Measurements from ENCODE around the gene GRHL3.

The GRHL3 gene

DNA sequence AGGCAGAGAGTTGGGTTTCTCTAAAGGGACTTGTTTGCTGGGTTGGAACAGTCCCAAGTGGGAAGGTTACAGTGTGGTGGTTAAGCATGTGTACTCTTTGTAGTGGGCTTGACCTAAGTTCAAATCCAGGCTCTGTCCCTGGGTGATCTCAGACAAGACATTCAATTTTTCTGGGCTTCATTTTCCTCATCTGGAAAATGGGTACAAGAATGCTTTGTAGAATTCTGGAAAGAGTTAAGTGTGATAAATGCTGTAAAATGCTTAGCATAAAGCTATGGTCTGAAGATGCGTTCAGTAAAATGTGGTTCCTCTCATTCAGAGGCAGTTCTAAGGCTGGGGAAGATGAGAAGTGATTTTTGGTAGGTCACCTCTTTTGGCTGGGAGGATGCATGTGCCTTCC is 805 bp downstream of the GRHL3 start:
- Histone ChIP-seq H3K9me3 (ENCODE audit: low read length) (no peaks in the 10 kb centered on the region), H3K36me3 (ENCODE audit: insufficient read depth, low read length) (no peaks in the 10 kb centered on the region), H3K4me1 (ENCODE audit: insufficient read depth, low read length) (peaks cover 7% of the 10 kb centered on the region), H3K27me3 (ENCODE audit: control insufficient read depth in 1 of 2, insufficient read depth in 2 of 2, low read length in 2 of 2) (peaks cover 4 to 12% of the 10 kb centered on the region in 2 donors), H3K9ac (ENCODE audit: low read length) (no peak overlapping the region), H3K4me3 (ENCODE audit: low read depth in 1 of 2, low read length in 2 of 2) (no peak overlapping the region), H3K27ac (ENCODE audit: low read depth, low read length) (no peak overlapping the region)

DNA sequence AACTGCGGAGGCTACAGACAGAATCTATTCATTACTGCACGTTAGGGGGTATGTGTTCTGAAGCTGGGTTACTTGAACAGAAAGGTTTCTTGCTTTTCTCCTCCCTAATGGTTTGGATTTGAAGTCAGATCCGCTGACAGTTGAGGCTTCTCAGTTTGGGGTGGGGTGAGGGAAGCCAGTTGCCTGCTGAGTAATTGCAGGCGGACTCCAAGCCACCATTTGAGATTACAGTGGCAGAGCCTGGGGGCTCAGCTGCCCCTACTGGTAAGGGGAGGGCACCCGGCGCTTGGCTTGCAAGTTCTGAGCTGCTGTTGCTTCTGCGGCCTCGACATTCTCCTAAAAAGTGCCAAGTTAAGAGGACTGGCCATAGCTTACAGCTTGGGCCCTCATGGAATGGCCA is 2.0 kb downstream of the GRHL3 start:
- Histone ChIP-seq H3K4me1 (ENCODE audit: insufficient read depth, low read length) (peaks cover 7% of the 10 kb centered on the region), H3K9me3 (ENCODE audit: low read length) (no peaks in the 10 kb centered on the region), H3K27me3 (ENCODE audit: control insufficient read depth in 1 of 2, insufficient read depth in 2 of 2, low read length in 2 of 2) (peaks cover 4 to 12% of the 10 kb centered on the region in 2 donors), H3K27ac (ENCODE audit: low read depth, low read length) (no peak overlapping the region), H3K4me3 (ENCODE audit: low read depth in 1 of 2, low read length in 2 of 2) (peak overlapping the region in 1 of 2 donors; percentile 63), H3K9ac (ENCODE audit: low read length) (no peak overlapping the region), H3K36me3 (ENCODE audit: insufficient read depth, low read length) (no peaks in the 10 kb centered on the region)

DNA sequence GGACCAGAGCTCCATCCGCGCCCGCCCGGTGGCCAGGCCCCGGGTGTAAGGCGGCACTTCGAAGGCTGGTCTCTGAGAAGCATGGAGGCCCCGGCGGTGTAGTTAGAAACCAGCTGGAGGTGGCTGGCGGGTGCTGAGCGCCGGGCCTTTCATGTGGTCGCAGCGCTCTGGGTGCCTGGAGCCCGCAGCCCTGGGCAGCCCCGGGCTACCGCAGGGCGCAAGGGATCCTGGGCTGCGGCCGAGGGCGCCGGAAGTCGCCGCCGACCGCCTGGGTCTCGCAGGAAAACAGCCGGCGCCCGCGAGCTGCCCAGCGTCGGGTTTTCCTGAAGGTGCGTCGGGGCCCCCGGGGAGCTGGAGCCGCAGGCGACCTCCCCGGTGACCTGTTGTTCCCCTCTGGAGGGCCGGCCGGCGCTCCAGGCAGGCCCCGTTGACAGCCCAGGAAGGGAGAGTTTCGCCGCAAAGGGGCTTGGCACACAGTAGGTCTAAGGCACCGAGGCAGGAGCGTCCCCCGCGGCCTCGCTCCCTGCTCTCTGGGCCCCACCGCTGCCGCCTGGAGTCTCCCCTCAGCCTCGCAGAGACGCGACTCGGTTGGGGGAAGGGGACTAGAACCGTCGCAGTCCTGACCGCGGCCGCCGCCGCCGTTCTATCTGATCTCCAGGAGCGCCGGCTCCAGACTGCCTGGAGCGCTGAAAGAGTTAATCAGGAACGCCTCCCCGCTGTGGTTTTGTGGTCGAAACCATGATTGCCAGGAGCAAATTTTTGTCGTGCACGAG is 2.7 kb downstream of the GRHL3 start:
- Histone ChIP-seq H3K4me1 (ENCODE audit: insufficient read depth, low read length) (peaks cover 7% of the 10 kb centered on the region), H3K9ac (ENCODE audit: low read length) (no peak overlapping the region), H3K27me3 (ENCODE audit: control insufficient read depth in 1 of 2, insufficient read depth in 2 of 2, low read length in 2 of 2) (peaks cover 4 to 12% of the 10 kb centered on the region in 2 donors), H3K9me3 (ENCODE audit: low read length) (no peaks in the 10 kb centered on the region), H3K27ac (ENCODE audit: low read depth, low read length) (peak overlapping the region; percentile 13), H3K4me3 (ENCODE audit: low read depth in 1 of 2, low read length in 2 of 2) (peak overlapping the region; percentile 27 to 63), H3K36me3 (ENCODE audit: insufficient read depth, low read length) (no peaks in the 10 kb centered on the region)

DNA sequence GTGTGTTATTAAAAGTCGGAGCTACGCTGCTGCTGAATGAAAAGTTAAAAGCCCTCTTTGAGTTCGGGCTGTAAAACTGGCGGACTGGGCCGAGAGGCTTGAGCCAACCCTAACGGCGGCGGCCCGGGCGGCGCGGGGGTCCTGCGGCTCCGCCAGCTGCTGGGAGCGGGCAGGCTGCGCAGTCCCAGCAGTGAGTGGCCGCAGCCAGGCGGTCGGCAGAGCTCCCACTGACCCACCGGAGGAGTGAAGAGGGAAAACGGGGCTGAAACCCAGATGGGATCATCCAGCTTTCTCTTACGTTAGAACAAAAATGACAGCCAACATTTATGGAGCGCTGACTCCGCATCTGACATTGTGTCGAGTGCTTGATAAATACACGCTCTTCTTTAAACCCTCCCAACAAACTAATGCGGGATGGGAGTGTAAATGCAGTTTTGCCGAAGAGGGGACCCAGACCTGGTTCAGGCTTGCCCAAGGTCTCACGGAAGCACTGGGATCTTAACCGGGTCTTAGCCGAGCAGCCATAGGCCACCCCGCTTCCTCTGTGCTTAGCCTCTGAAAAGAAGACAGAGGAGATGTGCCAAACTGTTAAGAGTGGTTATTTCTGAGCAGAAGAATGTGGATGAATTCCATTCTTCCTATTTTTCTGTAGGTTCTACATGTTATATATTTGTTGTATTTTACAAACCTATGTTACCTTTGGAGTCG is 3.5 kb downstream of the GRHL3 start:
- Histone ChIP-seq H3K27ac (ENCODE audit: low read depth, low read length) (no peak overlapping the region), H3K27me3 (ENCODE audit: control insufficient read depth in 1 of 2, insufficient read depth in 2 of 2, low read length in 2 of 2) (peaks cover 4 to 12% of the 10 kb centered on the region in 2 donors), H3K9me3 (ENCODE audit: low read length) (no peaks in the 10 kb centered on the region), H3K9ac (ENCODE audit: low read length) (no peak overlapping the region), H3K36me3 (ENCODE audit: insufficient read depth, low read length) (no peaks in the 10 kb centered on the region), H3K4me3 (ENCODE audit: low read depth in 1 of 2, low read length in 2 of 2) (peak overlapping the region; percentile 27 to 63), H3K4me1 (ENCODE audit: insufficient read depth, low read length) (peaks cover 7% of the 10 kb centered on the region)

DNA sequence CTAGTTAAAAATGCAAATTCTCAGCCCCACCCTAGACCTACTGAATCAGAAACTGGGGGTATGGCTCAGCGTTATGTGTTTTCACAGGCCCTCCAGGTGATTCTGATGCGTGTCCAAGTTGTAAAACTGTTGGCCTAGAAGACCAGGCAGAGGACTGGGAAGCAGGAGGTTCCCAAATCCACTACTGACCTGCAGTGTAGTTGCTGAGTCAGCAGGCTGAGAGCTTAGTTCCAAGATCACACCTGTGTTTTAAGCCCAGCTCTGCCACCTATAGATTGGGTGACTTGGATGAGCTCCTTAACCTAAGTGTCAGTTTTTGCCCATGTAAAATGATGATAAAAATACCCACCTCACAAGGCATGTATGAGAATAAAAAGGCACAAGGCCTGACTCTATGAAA is 4.1 kb downstream of the GRHL3 start:
- no peak overlapping the region for H3K4me3 ChIP-seq (ENCODE audit: low read depth in 1 of 2, low read length in 2 of 2)
- H3K9me3 ChIP-seq (ENCODE audit: low read length): no peaks in the 10 kb centered on the region
- H3K27me3 ChIP-seq (ENCODE audit: control insufficient read depth in 1 of 2, insufficient read depth in 2 of 2, low read length in 2 of 2): peaks cover 4 to 10% of the 10 kb centered on the region in 2 donors
- no peak overlapping the region for H3K27ac ChIP-seq (ENCODE audit: low read depth, low read length)
- no peak overlapping the region for H3K9ac ChIP-seq (ENCODE audit: low read length)
- peaks cover 7% of the 10 kb centered on the region for H3K4me1 ChIP-seq (ENCODE audit: insufficient read depth, low read length)
- H3K36me3 ChIP-seq (ENCODE audit: insufficient read depth, low read length): no peaks in the 10 kb centered on the region

DNA sequence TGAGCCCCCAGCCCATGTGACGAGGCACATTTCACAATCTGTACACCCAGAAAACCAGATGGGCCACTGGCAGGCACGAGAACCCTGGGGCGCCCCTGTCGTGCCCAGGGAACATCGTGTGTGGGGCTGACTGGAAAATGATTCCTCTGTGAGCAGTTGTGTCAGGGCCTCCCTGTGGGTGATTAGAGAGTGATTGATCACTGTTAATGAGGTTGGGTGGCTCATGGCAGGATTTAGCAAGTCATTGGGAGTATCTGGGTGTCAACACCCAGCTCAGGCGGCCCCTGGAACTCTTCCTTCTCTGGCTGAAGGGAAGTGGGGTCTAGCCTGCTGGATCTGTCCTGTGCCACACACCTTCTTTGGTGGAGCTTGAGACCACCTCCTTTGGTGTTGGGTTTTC is 5.7 kb downstream of the GRHL3 start:
- H3K36me3 ChIP-seq (ENCODE audit: insufficient read depth, low read length): no peaks in the 10 kb centered on the region
- no peaks in the 10 kb centered on the region for H3K9me3 ChIP-seq (ENCODE audit: low read length)
- H3K27ac ChIP-seq (ENCODE audit: low read depth, low read length): no peak overlapping the region
- no peaks in the 10 kb centered on the region for H3K27me3 ChIP-seq (ENCODE audit: control insufficient read depth in 1 of 2, insufficient read depth in 2 of 2, low read length in 2 of 2)
- H3K4me3 ChIP-seq (ENCODE audit: low read depth in 1 of 2, low read length in 2 of 2): no peak overlapping the region
- no peak overlapping the region for H3K9ac ChIP-seq (ENCODE audit: low read length)
- H3K4me1 ChIP-seq (ENCODE audit: insufficient read depth, low read length): peaks cover 7% of the 10 kb centered on the region

DNA sequence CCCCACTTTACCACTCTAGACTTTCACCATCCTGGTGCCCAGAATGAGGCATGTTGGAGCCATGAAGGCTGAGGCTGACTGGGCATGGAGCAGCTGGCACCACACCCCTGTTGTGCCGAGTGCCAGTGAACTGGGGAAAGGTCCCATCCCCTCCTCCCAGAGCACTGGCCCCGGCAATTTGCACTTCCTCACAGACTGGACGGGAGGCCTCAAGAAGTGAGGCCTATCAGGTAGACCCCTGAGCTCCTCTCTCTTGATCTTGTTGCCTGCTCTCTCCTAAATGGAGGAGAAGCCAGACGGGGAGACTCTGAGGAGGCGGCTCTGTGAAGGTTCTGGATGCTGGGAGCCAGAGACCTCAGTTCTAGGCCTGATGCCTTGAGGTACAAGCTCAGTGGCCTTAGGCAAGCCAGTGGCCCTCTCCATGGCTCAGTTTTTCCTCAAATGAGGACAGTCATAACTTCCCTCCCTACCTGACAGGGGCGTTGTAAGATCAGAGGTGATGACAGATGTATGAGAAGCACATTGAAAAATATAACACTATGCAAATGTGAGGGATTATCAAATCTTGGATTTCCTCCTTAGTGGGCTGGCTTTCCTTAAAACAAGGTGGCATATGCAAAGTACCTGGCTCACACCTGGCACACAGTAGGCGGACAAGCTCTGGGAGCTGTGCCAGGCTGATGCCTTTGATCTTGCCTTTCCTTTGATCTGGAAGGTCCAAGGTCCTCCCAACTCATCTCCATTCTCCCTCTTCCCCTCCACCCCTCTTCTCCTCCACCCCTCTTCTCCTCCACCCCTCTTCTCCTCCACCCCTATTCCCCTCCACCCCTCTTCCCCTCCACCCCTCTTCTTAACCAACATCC is 6.7 kb downstream of the GRHL3 start:
- Histone ChIP-seq H3K9me3 (ENCODE audit: low read length) (no peaks in the 10 kb centered on the region), H3K4me3 (ENCODE audit: low read depth in 1 of 2, low read length in 2 of 2) (no peak overlapping the region), H3K9ac (ENCODE audit: low read length) (no peak overlapping the region), H3K27me3 (ENCODE audit: control insufficient read depth in 1 of 2, insufficient read depth in 2 of 2, low read length in 2 of 2) (no peaks in the 10 kb centered on the region), H3K4me1 (ENCODE audit: insufficient read depth, low read length) (peaks cover 7% of the 10 kb centered on the region), H3K27ac (ENCODE audit: low read depth, low read length) (no peak overlapping the region), H3K36me3 (ENCODE audit: insufficient read depth, low read length) (no peaks in the 10 kb centered on the region)

DNA sequence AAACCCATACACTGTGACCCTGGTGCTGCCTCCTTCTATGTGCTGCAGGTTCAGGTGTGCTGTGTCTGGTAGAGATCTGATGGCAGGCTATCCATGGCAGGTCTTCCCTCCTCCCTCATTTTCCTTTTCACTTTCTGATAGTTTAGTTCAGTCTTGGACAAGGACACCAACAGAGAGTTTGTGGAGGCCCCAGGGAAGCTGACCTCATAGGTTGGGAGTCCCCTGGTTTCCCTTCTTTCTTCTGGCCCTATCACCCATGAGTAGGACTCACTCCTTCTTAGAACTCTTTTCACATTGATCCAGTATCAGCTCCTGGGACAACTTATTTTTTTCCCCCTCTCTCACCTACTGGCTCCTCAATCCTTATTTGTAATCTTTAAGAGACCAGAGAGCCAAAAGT is 8.3 kb downstream of the GRHL3 start:
- Histone ChIP-seq H3K27ac (ENCODE audit: low read depth, low read length) (no peak overlapping the region), H3K27me3 (ENCODE audit: control insufficient read depth in 1 of 2, insufficient read depth in 2 of 2, low read length in 2 of 2) (no peaks in the 10 kb centered on the region), H3K4me1 (ENCODE audit: insufficient read depth, low read length) (no peaks in the 10 kb centered on the region), H3K9me3 (ENCODE audit: low read length) (no peaks in the 10 kb centered on the region), H3K4me3 (ENCODE audit: low read depth in 1 of 2, low read length in 2 of 2) (no peak overlapping the region), H3K9ac (ENCODE audit: low read length) (no peak overlapping the region), H3K36me3 (ENCODE audit: insufficient read depth, low read length) (no peaks in the 10 kb centered on the region)

DNA sequence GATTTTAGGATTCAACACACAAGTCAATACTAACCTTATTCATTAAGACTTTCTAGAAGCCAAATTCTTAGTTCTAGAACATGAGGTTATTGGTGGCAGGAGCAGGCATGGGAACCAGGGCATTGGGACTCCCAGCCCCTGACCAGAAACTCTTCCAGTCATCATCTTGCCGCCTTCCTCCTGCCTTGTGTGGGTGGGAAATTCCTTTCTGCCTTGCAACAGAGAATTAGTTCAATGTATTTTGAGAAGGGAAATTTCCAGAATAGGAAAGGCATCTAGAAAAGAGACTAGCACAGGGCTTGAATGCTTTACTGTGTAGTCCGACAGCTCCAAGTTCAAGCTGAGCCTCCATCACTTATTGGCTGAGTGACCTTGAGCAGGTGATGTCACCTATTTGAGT is 8.7 kb downstream of the GRHL3 start:
- Histone ChIP-seq H3K4me3 (ENCODE audit: low read depth in 1 of 2, low read length in 2 of 2) (no peak overlapping the region), H3K4me1 (ENCODE audit: insufficient read depth, low read length) (no peaks in the 10 kb centered on the region), H3K9ac (ENCODE audit: low read length) (no peak overlapping the region), H3K9me3 (ENCODE audit: low read length) (no peaks in the 10 kb centered on the region), H3K36me3 (ENCODE audit: insufficient read depth, low read length) (no peaks in the 10 kb centered on the region), H3K27ac (ENCODE audit: low read depth, low read length) (no peak overlapping the region), H3K27me3 (ENCODE audit: control insufficient read depth in 1 of 2, insufficient read depth in 2 of 2, low read length in 2 of 2) (no peaks in the 10 kb centered on the region)

DNA sequence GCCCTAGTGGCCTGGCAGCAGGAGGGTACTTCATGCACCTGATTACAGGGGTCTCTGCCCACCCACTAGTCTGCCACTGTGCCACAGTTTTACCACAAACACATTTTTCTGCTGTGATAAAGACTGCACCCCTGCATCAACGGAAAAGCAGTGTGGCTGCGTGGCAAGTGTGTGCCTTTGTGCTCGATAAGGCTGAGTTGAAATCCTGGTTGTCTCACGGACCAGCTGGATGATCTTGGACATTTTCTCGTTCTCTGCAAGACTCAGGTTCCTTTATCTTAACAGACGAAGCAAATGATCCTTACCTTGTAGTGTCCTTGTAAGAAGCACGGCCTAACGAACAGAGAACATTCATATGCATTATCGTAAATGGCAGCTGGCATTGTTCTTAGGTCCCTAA is 10.2 kb downstream of the GRHL3 start:
- Histone ChIP-seq H3K27ac (ENCODE audit: low read depth, low read length) (no peak overlapping the region), H3K27me3 (ENCODE audit: control insufficient read depth in 1 of 2, insufficient read depth in 2 of 2, low read length in 2 of 2) (no peaks in the 10 kb centered on the region), H3K4me1 (ENCODE audit: insufficient read depth, low read length) (no peaks in the 10 kb centered on the region), H3K9me3 (ENCODE audit: low read length) (no peaks in the 10 kb centered on the region), H3K36me3 (ENCODE audit: insufficient read depth, low read length) (no peaks in the 10 kb centered on the region), H3K9ac (ENCODE audit: low read length) (no peak overlapping the region), H3K4me3 (ENCODE audit: low read depth in 1 of 2, low read length in 2 of 2) (no peak overlapping the region)

DNA sequence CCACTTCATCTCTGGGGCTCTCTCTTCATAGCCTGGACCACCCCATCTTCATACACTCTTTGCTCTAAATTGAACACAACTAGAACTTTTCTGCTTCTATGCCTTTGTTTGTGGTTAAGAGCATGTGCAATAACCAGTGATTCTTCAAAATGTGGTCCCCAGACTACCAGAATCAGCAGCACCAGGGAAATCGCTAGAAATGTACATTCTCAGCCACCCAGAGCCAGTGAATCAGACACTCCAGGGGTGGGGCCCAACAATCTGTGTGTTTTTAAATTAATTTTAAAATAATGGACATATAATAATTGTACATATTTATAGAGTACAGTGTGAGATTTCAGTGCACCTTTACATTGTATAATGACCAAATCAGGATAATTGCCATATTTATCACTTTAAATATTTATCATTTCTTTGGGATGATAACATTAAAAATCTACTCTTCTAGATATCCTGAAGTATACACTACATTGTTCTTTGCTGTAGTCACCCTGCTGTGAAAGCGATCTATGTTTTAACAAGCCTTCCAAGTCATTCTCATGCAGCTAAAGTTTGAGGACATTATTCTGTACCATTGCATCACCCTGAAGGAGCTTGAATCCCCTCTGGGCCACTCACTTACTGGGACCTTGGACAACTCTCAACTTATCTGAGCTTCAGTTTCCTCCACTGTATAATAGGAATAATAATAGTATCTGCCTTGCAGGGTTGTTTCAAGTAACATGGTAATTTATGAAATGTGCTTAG is 10.8 kb downstream of the GRHL3 start:
- Histone ChIP-seq H3K27ac (ENCODE audit: low read depth, low read length) (no peak overlapping the region), H3K4me3 (ENCODE audit: low read depth in 1 of 2, low read length in 2 of 2) (no peak overlapping the region), H3K27me3 (ENCODE audit: control insufficient read depth in 1 of 2, insufficient read depth in 2 of 2, low read length in 2 of 2) (no peaks in the 10 kb centered on the region), H3K9me3 (ENCODE audit: low read length) (no peaks in the 10 kb centered on the region), H3K4me1 (ENCODE audit: insufficient read depth, low read length) (no peaks in the 10 kb centered on the region), H3K36me3 (ENCODE audit: insufficient read depth, low read length) (no peaks in the 10 kb centered on the region), H3K9ac (ENCODE audit: low read length) (no peak overlapping the region)

Measured in muscle layer of colon (tissue), 2 donors.